B cell (primary cell): ENCODE measurements around the gene ADAP1. TPM values are rescaled to one million over a fixed set of nuclear protein-coding genes. Genes with fewer than 3 reads are reported as not detected.

Experiments
- ATAC-seq: fragments of 200-7000 bp; cut with Tn5 transposase; one replicate; pipeline ENCODE4 v1.10.0; 2021; ENCODE audit warnings: low read depth, mild to moderate bottlenecking, moderate number of reproducible peaks, moderate library complexity
- CTCF ChIA-PET: fragments of 350-600 bp; sonication (Branson Sonifier 250); formaldehyde crosslinking; loops from one replicate; lab custom pipeline; 2021; ENCODE audit warnings: antibody characterized with exemption, inconsistent platforms; lab: Charles Lee
- POLR2A ChIA-PET: fragments of 350-600 bp; sonication (Branson Sonifier 250); formaldehyde crosslinking; loops from one replicate; lab custom pipeline; 2021; ENCODE audit warnings: antibody characterized with exemption; lab: Charles Lee
- DNase-seq: peaks from one replicate; pipeline ENCODE4 v3.0.0; 2013
- H2AFZ ChIP-seq: 2 replicates; pipeline ENCODE4 v1.6.1; 2012; ENCODE audit warnings: mild to moderate bottlenecking, low read depth, low read length; ENCODE audit not compliant: insufficient read depth, poor library complexity, severe bottlenecking
- H3K27ac ChIP-seq, 2 donors: 1 replicate in 1 of 2; 2 replicates in 1 of 2; pipeline ENCODE4 v1.5.1; 2012 to 2013; ENCODE audit warnings: low read length in 2 of 2, mild to moderate bottlenecking in 2 of 2, moderate library complexity in 1 of 2
- H3K27me3 ChIP-seq, 4 experiments: fragments of 200-600 bp in 1 of 4; sonication (generic) in 1 of 4; replicated peaks in 1 of 4; 1 replicate in 2 of 4; 2 replicates in 2 of 4; pipeline versions ENCODE4 v1.6.1 to v1.7.0; 2013 to 2016; ENCODE audit warnings: low read length in 3 of 4, mild to moderate bottlenecking in 2 of 4, mixed read lengths in 1 of 4, moderate library complexity in 1 of 4; ENCODE audit not compliant: insufficient read depth in 4 of 4, control insufficient read depth in 3 of 4; ENCODE audit errors: control extremely low read depth in 1 of 4
- H3K36me3 ChIP-seq, 2 experiments: replicated peaks in 1 of 2; 1 replicate in 1 of 2; 2 replicates in 1 of 2; pipeline versions ENCODE4 v1.6.1 to v1.7.1; 2013; ENCODE audit warnings: low read length in 1 of 2; ENCODE audit not compliant: insufficient read depth in 2 of 2, control insufficient read depth in 1 of 2; ENCODE audit errors: control extremely low read depth in 1 of 2, extremely low read depth in 1 of 2
- H3K4me1 ChIP-seq, 2 donors: fragments of 200-600 bp in 1 of 2; sonication (generic) in 1 of 2; 1 replicate in 1 of 2; 2 replicates in 1 of 2; pipeline versions ENCODE4 v1.5.1 to v1.6.1; 2013 to 2017; ENCODE audit warnings: low read length in 2 of 2; ENCODE audit not compliant: control insufficient read depth in 2 of 2, insufficient read depth in 2 of 2
- H3K4me2 ChIP-seq: replicated peaks from 2 replicates; pipeline ENCODE3; 2012; ENCODE audit warnings: mild to moderate bottlenecking, low read depth, low read length; ENCODE audit not compliant: poor library complexity, severe bottlenecking
- H3K4me3 ChIP-seq, 5 experiments: fragments of 200-600 bp in 1 of 5; sonication (generic) in 1 of 5; 1 replicate in 3 of 5; 2 replicates in 2 of 5; pipeline versions ENCODE4 v1.5.1 to v1.7.0; 2011 to 2016; ENCODE audit warnings: low read length in 4 of 5, mild to moderate bottlenecking in 4 of 5, low read depth in 2 of 5, control low read depth in 1 of 5, moderate library complexity in 1 of 5; ENCODE audit not compliant: insufficient read depth in 1 of 5; ENCODE audit errors: control extremely low read depth in 1 of 5, extremely low read depth in 1 of 5
- H3K79me2 ChIP-seq: fragments of 200-600 bp; sonication (generic); one replicate; pipeline ENCODE4 v1.6.0; 2016; ENCODE audit warnings: low read length; ENCODE audit not compliant: control insufficient read depth, insufficient read depth
- H3K9ac ChIP-seq: fragments of 200-600 bp; sonication (generic); 2 replicates; pipeline ENCODE4 v1.6.1; 2017; ENCODE audit warnings: mild to moderate bottlenecking, low read length, moderate library complexity
- H3K9me3 ChIP-seq, 3 donors: one replicate each; pipeline versions ENCODE4 v1.6.1 to v1.7.1; 2013; ENCODE audit warnings: low read length in 2 of 3; ENCODE audit not compliant: control insufficient read depth in 2 of 3, insufficient read depth in 1 of 3; ENCODE audit errors: control extremely low read depth in 1 of 3
- H4K20me1 ChIP-seq: 2 replicates; pipeline ENCODE4 v1.6.0; 2012; ENCODE audit warnings: mild to moderate bottlenecking, low read length; ENCODE audit not compliant: insufficient read depth, control insufficient read depth, poor library complexity, severe bottlenecking
- H3K27ac Mint-ChIP-seq: one replicate; pipeline ENCODE4 v1.8.0; 2021; ENCODE audit warnings: mixed read lengths
- H3K27me3 Mint-ChIP-seq: one replicate; pipeline ENCODE4 v1.8.0; 2021; ENCODE audit warnings: mixed read lengths
- H3K4me1 Mint-ChIP-seq: one replicate; pipeline ENCODE4 v1.8.0; 2021; ENCODE audit warnings: mixed read lengths
- H3K4me3 Mint-ChIP-seq: one replicate; pipeline ENCODE4 v1.8.0; 2021; ENCODE audit warnings: mixed read lengths
- H3K9me3 Mint-ChIP-seq: one replicate; pipeline ENCODE4 v1.8.0; 2022; ENCODE audit warnings: mixed read lengths; ENCODE audit not compliant: insufficient read depth
- EZH2 ChIP-seq: IDR thresholded peaks from 2 replicates; pipeline ENCODE4 v1.6.1; 2012; ENCODE audit warnings: borderline replicate concordance, low read depth, mild to moderate bottlenecking, moderate library complexity, low read length; ENCODE audit not compliant: insufficient read depth, poor library complexity, severe bottlenecking
- WGBS: methylation state at CpG from one replicate; pipeline ENCODE4 v1.1.5; 2013; ENCODE audit warnings: missing lambda C conversion rate; ENCODE audit not compliant: insufficient coverage; 5-methylcytosine and 5-hydroxymethylcytosine counted together
- intact Hi-C: fragments of 100-400 bp; cut with micrococcal nuclease; formaldehyde crosslinking; loops from one replicate; pipeline ENCODE4 v1.10.0; 2022
- polyA plus RNA-seq: library from polyadenylated mRNA; depleted of rRNA; stranded (reverse); fragments of >200 nt; gene quantifications from 2 replicates; pipeline ENCODE4 v1.2.3, GENCODE V29; 2012
- total RNA-seq, 2 donors: library from RNA; stranded (reverse); fragments of 120-200 nt in 1 of 2; gene quantifications; 1 replicate in 1 of 2; 2 replicates in 1 of 2; pipeline versions ENCODE4 v1.2.3 to v1.2.4, GENCODE V29; 2013 to 2022
- TF ChIP-seq, protein P1 (sequence below): fragments of 200-600 bp; IDR thresholded peaks from one replicate; pipeline ENCODE4 v1.8.0; 2022; ENCODE audit warnings: antibody characterized with exemption, mild to moderate bottlenecking

ADAP1 gene
- total and polyA plus RNA-seq, 2 donors (not counting 1 experiment from before 2014, with no cell fraction given), result 10.8 to 12.9 TPM

DNA sequence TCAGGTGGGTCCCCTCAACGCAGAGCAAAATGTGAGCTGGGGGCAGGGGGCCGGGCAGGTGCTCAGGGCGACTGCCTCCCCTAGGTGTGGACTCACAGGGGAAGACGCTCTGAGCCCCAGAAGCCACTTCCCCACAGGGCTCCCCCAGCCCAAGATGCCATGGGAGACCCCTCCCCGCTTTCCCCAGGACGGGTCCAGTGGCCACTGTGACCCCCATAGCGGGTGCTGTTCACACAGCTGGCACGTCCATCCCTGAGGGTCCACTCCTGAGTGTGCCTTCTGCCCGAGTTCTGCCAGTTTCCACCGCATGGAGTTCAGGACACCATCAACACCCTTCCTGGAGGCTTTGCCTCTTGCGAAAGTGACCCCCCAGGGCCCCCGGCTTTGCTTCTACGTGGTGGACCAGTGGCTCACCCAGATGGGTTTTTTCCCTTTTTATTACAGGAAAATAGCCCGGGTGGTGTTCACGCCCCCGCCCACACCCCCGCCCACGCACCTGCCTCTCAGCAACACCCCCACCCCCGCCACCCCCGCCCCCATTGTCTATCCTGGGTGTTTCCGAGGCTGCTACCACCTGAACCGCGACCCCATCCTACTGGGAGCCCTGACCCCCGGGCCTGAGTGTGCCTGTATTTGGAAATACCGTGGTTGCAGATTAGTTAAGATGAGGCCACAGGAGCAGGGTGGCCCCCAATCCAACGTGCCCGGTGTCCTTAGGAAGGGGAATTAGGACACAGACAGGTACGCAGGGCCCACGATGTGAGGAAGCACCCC lies 32.0 kb downstream of the ADAP1 start:
- Histone ChIP-seq H3K27me3 (no peaks in the 10 kb centered on the region), H3K4me2 (peak overlapping the region; percentile 97), H3K4me1 (peaks cover 30 to 51% of the 10 kb centered on the region in 2 donors), H4K20me1 (no peaks in the 10 kb centered on the region), H3K36me3 (no peaks in the 10 kb centered on the region), H3K9me3 (peaks cover 0 to 4% (median 0%) of the 10 kb centered on the region in 3 donors), H2AFZ (peak overlapping the region; percentile 87), H3K27ac (peak overlapping the region; percentile 84 to 85), H3K4me3 (peak overlapping the region; percentile 21 to 67 (median 55)), H3K9ac (peak overlapping the region; percentile 72), H3K79me2 (no peaks in the 10 kb centered on the region)
- Mint-ChIP-seq H3K27me3 (no peaks in the 10 kb centered on the region), H3K4me3 (peak overlapping the region; percentile 88), H3K9me3 (no peaks in the 10 kb centered on the region), H3K27ac (peak overlapping the region; percentile 93), H3K4me1 (peaks cover 34% of the 10 kb centered on the region)
- DNase-seq, result peak; percentile 44
- WGBS, result 44% methylated on average over 19 of the region's 29 CpGs
- TF ChIP-seq, protein P1, sequence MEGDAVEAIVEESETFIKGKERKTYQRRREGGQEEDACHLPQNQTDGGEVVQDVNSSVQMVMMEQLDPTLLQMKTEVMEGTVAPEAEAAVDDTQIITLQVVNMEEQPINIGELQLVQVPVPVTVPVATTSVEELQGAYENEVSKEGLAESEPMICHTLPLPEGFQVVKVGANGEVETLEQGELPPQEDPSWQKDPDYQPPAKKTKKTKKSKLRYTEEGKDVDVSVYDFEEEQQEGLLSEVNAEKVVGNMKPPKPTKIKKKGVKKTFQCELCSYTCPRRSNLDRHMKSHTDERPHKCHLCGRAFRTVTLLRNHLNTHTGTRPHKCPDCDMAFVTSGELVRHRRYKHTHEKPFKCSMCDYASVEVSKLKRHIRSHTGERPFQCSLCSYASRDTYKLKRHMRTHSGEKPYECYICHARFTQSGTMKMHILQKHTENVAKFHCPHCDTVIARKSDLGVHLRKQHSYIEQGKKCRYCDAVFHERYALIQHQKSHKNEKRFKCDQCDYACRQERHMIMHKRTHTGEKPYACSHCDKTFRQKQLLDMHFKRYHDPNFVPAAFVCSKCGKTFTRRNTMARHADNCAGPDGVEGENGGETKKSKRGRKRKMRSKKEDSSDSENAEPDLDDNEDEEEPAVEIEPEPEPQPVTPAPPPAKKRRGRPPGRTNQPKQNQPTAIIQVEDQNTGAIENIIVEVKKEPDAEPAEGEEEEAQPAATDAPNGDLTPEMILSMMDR, result no peak
- TF ChIP-seq EZH2, result no peak
- ATAC-seq, result no peak
- ChIA-PET CTCF (interaction anchor here (0.7 to 3.1 kb wide), 7 partner anchors 12 to 254 kb away, joined by 3 to 14 read pairs (median 4); no protein-coding TSS in a partner anchor), POLR2A (interaction anchor here (0.6 to 1.2 kb wide), 6 partner anchors 11 to 53 kb away, joined by 3 to 6 read pairs (median 4); partner anchors contain the start of gene COX19)
- intact Hi-C loops, result loop anchor here (1.0 to 5.0 kb wide), 3 partner anchors 12 to 100 kb away; partner anchors contain the start of gene COX19
